H9 (cell line): ENCODE results near the gene SLC25A46. TPM values are rescaled to one million over a fixed set of nuclear protein-coding genes. Genes with fewer than 3 reads are reported as not detected.

Experiments
- DNase-seq: peaks from one replicate; pipeline ENCODE4 v3.0.0-alpha.2; 2017
- H2AFZ ChIP-seq: one replicate; pipeline ENCODE4 v1.6.1; 2013; ENCODE audit warnings: mild to moderate bottlenecking, low read length, control low read depth, moderate library complexity
- H2AK5ac ChIP-seq: 2 replicates; pipeline ENCODE4 v1.6.1; 2013; ENCODE audit warnings: low read length, control low read depth, mixed read lengths; ENCODE audit not compliant: insufficient read length
- H2BK120ac ChIP-seq: one replicate; pipeline ENCODE4 v1.6.1; 2013; ENCODE audit warnings: low read depth, mild to moderate bottlenecking, low read length, control low read depth, inconsistent platforms; ENCODE audit not compliant: poor library complexity, severe bottlenecking
- H2BK12ac ChIP-seq: 2 replicates; pipeline ENCODE4 v1.6.1; 2013; ENCODE audit warnings: low read length, control low read depth, mixed read lengths, low read depth; ENCODE audit not compliant: insufficient read length
- H2BK15ac ChIP-seq: 2 replicates; pipeline ENCODE4 v1.6.1; 2013; ENCODE audit warnings: low read depth, low read length, control low read depth
- H2BK20ac ChIP-seq: one replicate; pipeline ENCODE4 v1.6.1; 2013; ENCODE audit warnings: low read depth, mild to moderate bottlenecking, low read length, control low read depth, inconsistent platforms; ENCODE audit not compliant: poor library complexity, severe bottlenecking
- H2BK5ac ChIP-seq: 2 replicates; pipeline ENCODE4 v1.6.1; 2013; ENCODE audit warnings: low read length, control low read depth, mixed read lengths; ENCODE audit not compliant: insufficient read length
- H3K14ac ChIP-seq: 2 replicates; pipeline ENCODE4 v1.6.1; 2013; ENCODE audit warnings: low read length, control low read depth; ENCODE audit not compliant: insufficient read depth
- H3K18ac ChIP-seq: 2 replicates; pipeline ENCODE4 v1.6.1; 2013; ENCODE audit warnings: low read depth, mild to moderate bottlenecking, mixed read lengths, low read length, control low read depth; ENCODE audit not compliant: insufficient read length
- H3K23ac ChIP-seq: 2 replicates; pipeline ENCODE4 v1.6.1; 2013; ENCODE audit warnings: low read length, control low read depth, mixed read lengths, low read depth; ENCODE audit not compliant: insufficient read length
- H3K23me2 ChIP-seq: 2 replicates; pipeline ENCODE4 v1.6.1; 2013; ENCODE audit warnings: low read depth, mild to moderate bottlenecking, mixed read lengths, low read length, control low read depth; ENCODE audit not compliant: insufficient read length, poor library complexity, severe bottlenecking
- H3K27ac ChIP-seq: 2 replicates; pipeline ENCODE4 v1.5.1; 2013; ENCODE audit warnings: low read length, control low read depth, mixed read lengths, low read depth; ENCODE audit not compliant: insufficient read length
- H3K27me3 ChIP-seq: 2 replicates; pipeline ENCODE4 v1.6.1; 2013; ENCODE audit warnings: low read length, control low read depth, inconsistent platforms; ENCODE audit not compliant: insufficient read depth
- H3K4ac ChIP-seq: 2 replicates; pipeline ENCODE4 v1.6.1; 2013; ENCODE audit warnings: low read depth, mild to moderate bottlenecking, control low read depth, inconsistent platforms, low read length, moderate library complexity
- H3K4me1 ChIP-seq: 2 replicates; pipeline ENCODE4 v1.6.1; 2013; ENCODE audit warnings: low read length, control low read depth, inconsistent platforms; ENCODE audit not compliant: insufficient read depth
- H3K4me2 ChIP-seq: 2 replicates; pipeline ENCODE4 v1.6.1; 2013; ENCODE audit warnings: low read length, control low read depth, mixed read lengths; ENCODE audit not compliant: insufficient read length, insufficient read depth
- H3K56ac ChIP-seq: 2 replicates; pipeline ENCODE4 v1.6.1; 2013; ENCODE audit warnings: low read depth, mild to moderate bottlenecking, mixed read lengths, low read length, control low read depth; ENCODE audit not compliant: insufficient read length
- H3K79me1 ChIP-seq: 2 replicates; pipeline ENCODE4 v1.6.1; 2013; ENCODE audit warnings: low read depth, mild to moderate bottlenecking, moderate library complexity, low read length, control low read depth, inconsistent platforms; ENCODE audit not compliant: insufficient read depth, poor library complexity, severe bottlenecking
- H3K79me2 ChIP-seq: 2 replicates; pipeline ENCODE4 v1.6.1; 2013; ENCODE audit warnings: low read length, control low read depth, inconsistent platforms; ENCODE audit not compliant: insufficient read depth
- H3K9ac ChIP-seq: 2 replicates; pipeline ENCODE4 v1.6.1; 2013; ENCODE audit warnings: low read length, control low read depth, mixed read lengths; ENCODE audit not compliant: insufficient read length; ENCODE audit errors: extremely low read depth
- H3K9me3 ChIP-seq: one replicate; pipeline ENCODE4 v1.6.1; 2013; ENCODE audit warnings: low read depth, low read length, inconsistent platforms; ENCODE audit not compliant: control insufficient read depth
- H3T11ph ChIP-seq: one replicate; pipeline ENCODE4 v1.6.1; 2013; ENCODE audit warnings: mild to moderate bottlenecking, low read length, control low read depth, inconsistent platforms
- H4K20me1 ChIP-seq: one replicate; pipeline ENCODE4 v1.6.1; 2013; ENCODE audit not compliant: control insufficient read depth, insufficient read length, insufficient read depth
- H4K5ac ChIP-seq: 2 replicates; pipeline ENCODE4 v1.6.1; 2013; ENCODE audit warnings: low read depth, mild to moderate bottlenecking, mixed read lengths, low read length, control low read depth; ENCODE audit not compliant: insufficient read length
- H4K8ac ChIP-seq: replicated peaks from 2 replicates; pipeline ENCODE4 v1.6.1; 2013; ENCODE audit warnings: low read length, control low read depth, mixed read lengths, low read depth; ENCODE audit not compliant: insufficient read length
- H4K91ac ChIP-seq: 2 replicates; pipeline ENCODE4 v1.6.1; 2013; ENCODE audit warnings: low read depth, mild to moderate bottlenecking, moderate library complexity, mixed read lengths, low read length, control low read depth; ENCODE audit not compliant: insufficient read length
- H3K27ac Mint-ChIP-seq, 3 experiments: 2 replicates in 2 of 3; 3 replicates in 1 of 3; pipeline ENCODE4 v1.8.0; 2020 to 2021; ENCODE audit warnings: mixed read lengths in 3 of 3, mild to moderate bottlenecking in 1 of 3, moderate library complexity in 1 of 3
- H3K27me3 Mint-ChIP-seq: 2 replicates; pipeline ENCODE4 v1.8.0; 2021; ENCODE audit warnings: low read depth, mild to moderate bottlenecking, moderate library complexity, mixed read lengths
- H3K36me3 Mint-ChIP-seq, 3 experiments: 2 replicates in 2 of 3; 3 replicates in 1 of 3; pipeline ENCODE4 v1.8.0; 2020 to 2021; ENCODE audit warnings: low read depth in 3 of 3, mixed read lengths in 3 of 3; ENCODE audit not compliant: insufficient read depth in 1 of 3
- H3K4me1 Mint-ChIP-seq, 2 experiments: 2 replicates each; pipeline ENCODE4 v1.8.0; 2020; ENCODE audit warnings: mixed read lengths in 2 of 2
- H3K4me3 Mint-ChIP-seq, 2 experiments: 2 replicates in 1 of 2; 3 replicates in 1 of 2; pipeline ENCODE4 v1.8.0; 2020 to 2021; ENCODE audit warnings: mild to moderate bottlenecking in 2 of 2, mixed read lengths in 2 of 2, moderate library complexity in 1 of 2
- H3K9me3 Mint-ChIP-seq, 2 experiments: 2 replicates in 1 of 2; 3 replicates in 1 of 2; pipeline ENCODE4 v1.8.0; 2020; ENCODE audit warnings: mild to moderate bottlenecking in 2 of 2, mixed read lengths in 2 of 2, moderate library complexity in 1 of 2
- WGBS: extraction: QIAGEN DNeasy Blood & Tissue Kit; methylation state at CpG from one replicate; pipeline ENCODE4 v1.1.7; 2013; ENCODE audit warnings: missing lambda C conversion rate, low lambda C conversion rate, mixed read lengths; ENCODE audit not compliant: insufficient read length; ENCODE audit errors: extremely low coverage; 5-methylcytosine and 5-hydroxymethylcytosine counted together
- total RNA-seq: library from RNA; stranded (reverse); gene quantifications from 2 replicates; pipeline ENCODE4 v1.2.1, GENCODE V29; 2021
- TF ChIP-seq, protein P1 (sequence below): fragments of 200-600 bp; sonication (generic); conservative IDR thresholded peaks from 3 replicates; pipeline ENCODE4 v1.8.0; 2021; ENCODE audit warnings: antibody characterized with exemption, mild to moderate bottlenecking

The SLC25A46 gene
- total RNA-seq, 1 experiment from 2014 or later: 26.0 TPM

GRCh38 chr5:110753600-110753999 is 14.8 kb downstream of the SLC25A46 start:
- no peaks in the 10 kb centered on the region for H3K27me3 Mint-ChIP-seq
- Histone ChIP-seq H4K8ac (no peak overlapping the region), H3K4me1 (no peaks in the 10 kb centered on the region), H3K4ac (no peak overlapping the region), H2BK5ac (no peak overlapping the region), H2BK20ac (no peak overlapping the region), H3K56ac (no peak overlapping the region), H3K4me2 (no peak overlapping the region), H3K23ac (no peak overlapping the region), H4K5ac (no peak overlapping the region), H4K20me1 (no peaks in the 10 kb centered on the region), H3K9me3 (no peaks in the 10 kb centered on the region), H2BK15ac (no peak overlapping the region), H2AK5ac (no peak overlapping the region), H2BK12ac (no peak overlapping the region), H3K27ac (no peak overlapping the region), H2AFZ (no peak overlapping the region), H3K23me2 (no peaks in the 10 kb centered on the region), H3K14ac (no peak overlapping the region), H3K79me1 (no peaks in the 10 kb centered on the region), H2BK120ac (no peak overlapping the region), H4K91ac (no peak overlapping the region), H3T11ph (no peak overlapping the region), H3K79me2 (no peaks in the 10 kb centered on the region), H3K9ac (no peak overlapping the region), H3K18ac (no peak overlapping the region), H3K27me3 (no peaks in the 10 kb centered on the region)
- TF ChIP-seq, protein P1, sequence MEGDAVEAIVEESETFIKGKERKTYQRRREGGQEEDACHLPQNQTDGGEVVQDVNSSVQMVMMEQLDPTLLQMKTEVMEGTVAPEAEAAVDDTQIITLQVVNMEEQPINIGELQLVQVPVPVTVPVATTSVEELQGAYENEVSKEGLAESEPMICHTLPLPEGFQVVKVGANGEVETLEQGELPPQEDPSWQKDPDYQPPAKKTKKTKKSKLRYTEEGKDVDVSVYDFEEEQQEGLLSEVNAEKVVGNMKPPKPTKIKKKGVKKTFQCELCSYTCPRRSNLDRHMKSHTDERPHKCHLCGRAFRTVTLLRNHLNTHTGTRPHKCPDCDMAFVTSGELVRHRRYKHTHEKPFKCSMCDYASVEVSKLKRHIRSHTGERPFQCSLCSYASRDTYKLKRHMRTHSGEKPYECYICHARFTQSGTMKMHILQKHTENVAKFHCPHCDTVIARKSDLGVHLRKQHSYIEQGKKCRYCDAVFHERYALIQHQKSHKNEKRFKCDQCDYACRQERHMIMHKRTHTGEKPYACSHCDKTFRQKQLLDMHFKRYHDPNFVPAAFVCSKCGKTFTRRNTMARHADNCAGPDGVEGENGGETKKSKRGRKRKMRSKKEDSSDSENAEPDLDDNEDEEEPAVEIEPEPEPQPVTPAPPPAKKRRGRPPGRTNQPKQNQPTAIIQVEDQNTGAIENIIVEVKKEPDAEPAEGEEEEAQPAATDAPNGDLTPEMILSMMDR: no peak
- H3K27ac Mint-ChIP-seq: no peak overlapping the region
- no peaks in the 10 kb centered on the region; a peak in 1 of 4 replicates for H3K4me1 Mint-ChIP-seq
- no peak for DNase-seq
- WGBS: no CpG with 5 or more reads among the region's 2 CpGs
- no peaks in the 10 kb centered on the region for H3K9me3 Mint-ChIP-seq
- H3K36me3 Mint-ChIP-seq: peaks cover 0 to 8% (median 0%) of the 10 kb centered on the region in 3 experiments; a peak in 1 of 7 replicates
- no peak overlapping the region for H3K4me3 Mint-ChIP-seq
